B cell (primary cell): ENCODE results near the gene RPTOR. TPM values are rescaled to one million over a fixed set of nuclear protein-coding genes. Genes with fewer than 3 reads are reported as not detected.

Source experiments
- ATAC-seq: fragments of 200-7000 bp; cut with Tn5 transposase; one replicate; pipeline ENCODE4 v1.10.0; 2021; ENCODE audit warnings: low read depth, mild to moderate bottlenecking, moderate number of reproducible peaks, moderate library complexity
- CTCF ChIA-PET: fragments of 350-600 bp; sonication (Branson Sonifier 250); formaldehyde crosslinking; loops from one replicate; lab custom pipeline; 2021; ENCODE audit warnings: antibody characterized with exemption, inconsistent platforms; lab: Charles Lee
- POLR2A ChIA-PET: fragments of 350-600 bp; sonication (Branson Sonifier 250); formaldehyde crosslinking; loops from one replicate; lab custom pipeline; 2021; ENCODE audit warnings: antibody characterized with exemption; lab: Charles Lee
- DNase-seq: peaks from one replicate; pipeline ENCODE4 v3.0.0; 2013
- H2AFZ ChIP-seq: 2 replicates; pipeline ENCODE4 v1.6.1; 2012; ENCODE audit warnings: mild to moderate bottlenecking, low read depth, low read length; ENCODE audit not compliant: insufficient read depth, poor library complexity, severe bottlenecking
- H3K27ac ChIP-seq, 2 donors: 1 replicate in 1 of 2; 2 replicates in 1 of 2; pipeline ENCODE4 v1.5.1; 2012 to 2013; ENCODE audit warnings: low read length in 2 of 2, mild to moderate bottlenecking in 2 of 2, moderate library complexity in 1 of 2
- H3K27me3 ChIP-seq, 4 experiments: fragments of 200-600 bp in 1 of 4; sonication (generic) in 1 of 4; replicated peaks in 1 of 4; 1 replicate in 2 of 4; 2 replicates in 2 of 4; pipeline versions ENCODE4 v1.6.1 to v1.7.0; 2013 to 2016; ENCODE audit warnings: low read length in 3 of 4, mild to moderate bottlenecking in 2 of 4, mixed read lengths in 1 of 4, moderate library complexity in 1 of 4; ENCODE audit not compliant: insufficient read depth in 4 of 4, control insufficient read depth in 3 of 4; ENCODE audit errors: control extremely low read depth in 1 of 4
- H3K36me3 ChIP-seq, 2 experiments: replicated peaks in 1 of 2; 1 replicate in 1 of 2; 2 replicates in 1 of 2; pipeline versions ENCODE4 v1.6.1 to v1.7.1; 2013; ENCODE audit warnings: low read length in 1 of 2; ENCODE audit not compliant: insufficient read depth in 2 of 2, control insufficient read depth in 1 of 2; ENCODE audit errors: control extremely low read depth in 1 of 2, extremely low read depth in 1 of 2
- H3K4me1 ChIP-seq, 2 donors: fragments of 200-600 bp in 1 of 2; sonication (generic) in 1 of 2; 1 replicate in 1 of 2; 2 replicates in 1 of 2; pipeline versions ENCODE4 v1.5.1 to v1.6.1; 2013 to 2017; ENCODE audit warnings: low read length in 2 of 2; ENCODE audit not compliant: control insufficient read depth in 2 of 2, insufficient read depth in 2 of 2
- H3K4me2 ChIP-seq: replicated peaks from 2 replicates; pipeline ENCODE3; 2012; ENCODE audit warnings: mild to moderate bottlenecking, low read depth, low read length; ENCODE audit not compliant: poor library complexity, severe bottlenecking
- H3K4me3 ChIP-seq, 5 experiments: fragments of 200-600 bp in 1 of 5; sonication (generic) in 1 of 5; 1 replicate in 3 of 5; 2 replicates in 2 of 5; pipeline versions ENCODE4 v1.5.1 to v1.7.0; 2011 to 2016; ENCODE audit warnings: low read length in 4 of 5, mild to moderate bottlenecking in 4 of 5, low read depth in 2 of 5, control low read depth in 1 of 5, moderate library complexity in 1 of 5; ENCODE audit not compliant: insufficient read depth in 1 of 5; ENCODE audit errors: control extremely low read depth in 1 of 5, extremely low read depth in 1 of 5
- H3K79me2 ChIP-seq: fragments of 200-600 bp; sonication (generic); one replicate; pipeline ENCODE4 v1.6.0; 2016; ENCODE audit warnings: low read length; ENCODE audit not compliant: control insufficient read depth, insufficient read depth
- H3K9ac ChIP-seq: fragments of 200-600 bp; sonication (generic); 2 replicates; pipeline ENCODE4 v1.6.1; 2017; ENCODE audit warnings: mild to moderate bottlenecking, low read length, moderate library complexity
- H3K9me3 ChIP-seq, 3 donors: one replicate each; pipeline versions ENCODE4 v1.6.1 to v1.7.1; 2013; ENCODE audit warnings: low read length in 2 of 3; ENCODE audit not compliant: control insufficient read depth in 2 of 3, insufficient read depth in 1 of 3; ENCODE audit errors: control extremely low read depth in 1 of 3
- H4K20me1 ChIP-seq: 2 replicates; pipeline ENCODE4 v1.6.0; 2012; ENCODE audit warnings: mild to moderate bottlenecking, low read length; ENCODE audit not compliant: insufficient read depth, control insufficient read depth, poor library complexity, severe bottlenecking
- H3K27ac Mint-ChIP-seq: one replicate; pipeline ENCODE4 v1.8.0; 2021; ENCODE audit warnings: mixed read lengths
- H3K27me3 Mint-ChIP-seq: one replicate; pipeline ENCODE4 v1.8.0; 2021; ENCODE audit warnings: mixed read lengths
- H3K4me1 Mint-ChIP-seq: one replicate; pipeline ENCODE4 v1.8.0; 2021; ENCODE audit warnings: mixed read lengths
- H3K4me3 Mint-ChIP-seq: one replicate; pipeline ENCODE4 v1.8.0; 2021; ENCODE audit warnings: mixed read lengths
- H3K9me3 Mint-ChIP-seq: one replicate; pipeline ENCODE4 v1.8.0; 2022; ENCODE audit warnings: mixed read lengths; ENCODE audit not compliant: insufficient read depth
- CTCF ChIP-seq: fragments of 200-600 bp; IDR thresholded peaks from one replicate; pipeline ENCODE4 v1.8.0; 2022; ENCODE audit warnings: antibody characterized with exemption, mild to moderate bottlenecking
- EZH2 ChIP-seq: IDR thresholded peaks from 2 replicates; pipeline ENCODE4 v1.6.1; 2012; ENCODE audit warnings: borderline replicate concordance, low read depth, mild to moderate bottlenecking, moderate library complexity, low read length; ENCODE audit not compliant: insufficient read depth, poor library complexity, severe bottlenecking
- WGBS: methylation state at CpG from one replicate; pipeline ENCODE4 v1.1.5; 2013; ENCODE audit warnings: missing lambda C conversion rate; ENCODE audit not compliant: insufficient coverage; 5-methylcytosine and 5-hydroxymethylcytosine counted together
- intact Hi-C: fragments of 100-400 bp; cut with micrococcal nuclease; formaldehyde crosslinking; loops from one replicate; pipeline ENCODE4 v1.10.0; 2022
- polyA plus RNA-seq: library from polyadenylated mRNA; depleted of rRNA; stranded (reverse); fragments of >200 nt; gene quantifications from 2 replicates; pipeline ENCODE4 v1.2.3, GENCODE V29; 2012
- total RNA-seq, 2 donors: library from RNA; stranded (reverse); fragments of 120-200 nt in 1 of 2; gene quantifications; 1 replicate in 1 of 2; 2 replicates in 1 of 2; pipeline versions ENCODE4 v1.2.3 to v1.2.4, GENCODE V29; 2013 to 2022

The RPTOR gene
- total and polyA plus RNA-seq, 2 donors (not counting 1 experiment from before 2014, with no cell fraction given) = 13.4 to 58.8 TPM

DNA sequence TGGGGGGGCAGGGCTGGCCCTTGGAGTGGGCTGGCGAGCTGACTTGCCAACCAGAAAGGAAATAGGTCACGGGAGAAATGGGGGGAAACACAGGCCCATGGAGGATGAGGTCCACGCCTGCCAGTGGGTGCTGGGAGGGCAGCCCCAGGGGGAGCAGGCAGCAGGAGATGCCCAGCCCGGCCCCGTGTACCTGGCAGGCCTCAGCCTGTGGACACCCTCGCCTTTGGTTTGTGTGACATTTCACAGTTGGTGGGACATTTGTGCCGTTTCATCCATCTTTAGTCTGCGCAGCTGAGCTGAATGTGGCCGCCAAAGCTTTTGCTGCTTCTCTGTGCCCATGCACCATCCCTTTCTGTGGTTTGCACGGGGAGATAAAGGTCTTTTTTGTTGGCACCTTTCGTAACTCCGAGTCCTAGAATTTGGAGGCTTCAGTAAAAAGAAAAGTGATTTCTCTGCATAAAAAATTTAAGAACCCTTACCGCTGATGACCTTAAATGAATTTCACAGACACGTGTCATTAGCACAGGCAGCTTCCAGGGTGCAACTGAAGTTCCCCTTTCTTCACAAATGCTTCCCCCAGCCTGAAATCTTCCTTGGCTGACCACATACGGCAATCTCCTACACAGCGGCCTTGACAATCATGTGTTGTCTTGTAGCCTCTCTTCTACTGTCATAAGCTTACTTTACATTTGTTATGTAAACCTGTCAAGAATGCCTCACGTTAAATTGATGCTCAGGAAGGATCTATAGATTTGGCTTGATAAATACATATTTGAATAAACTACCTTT lies 193.6 kb downstream of the RPTOR start:
- Mint-ChIP-seq H3K4me3 (peak overlapping the region; percentile 82), H3K27ac (peak overlapping the region; percentile 93), H3K27me3 (no peaks in the 10 kb centered on the region), H3K9me3 (no peaks in the 10 kb centered on the region), H3K4me1 (peaks cover 57% of the 10 kb centered on the region)
- peak overlapping the region in 3 of 5 experiments; percentile 17 to 41 (median 23) for H3K4me3 ChIP-seq
- H4K20me1 ChIP-seq = no peaks in the 10 kb centered on the region
- ATAC-seq (peak; percentile 5), DNase-seq (peak; percentile 60)
- H2AFZ ChIP-seq = peak overlapping the region; percentile 27
- peak overlapping the region; percentile 78 for H3K27ac ChIP-seq
- 31% methylated on average over 11 of the region's 17 CpGs for WGBS
- H3K36me3 ChIP-seq = no peaks in the 10 kb centered on the region
- POLR2A ChIA-PET = no interaction called here
- TF ChIP-seq EZH2 = no peak
- TF ChIP-seq CTCF = no peak
- no peaks in the 10 kb centered on the region for H3K27me3 ChIP-seq
- intact Hi-C loops = loop anchor here (5.0 to 10.0 kb wide), 3 partner anchors 44 to 247 kb away; no protein-coding TSS in a partner anchor
- CTCF ChIA-PET = interaction anchor here (0.6 to 1.6 kb wide), 8 partner anchors 20 to 232 kb away, joined by 3 to 7 read pairs (median 4); no protein-coding TSS in a partner anchor
- H3K79me2 ChIP-seq = peaks cover 17% of the 10 kb centered on the region
- no peaks in the 10 kb centered on the region for H3K9me3 ChIP-seq
- H3K4me1 ChIP-seq = peaks cover 41 to 44% of the 10 kb centered on the region in 2 donors
- H3K4me2 ChIP-seq = peak overlapping the region; percentile 67
- peak overlapping the region; percentile 51 for H3K9ac ChIP-seq
